MM.1S (cell line): ENCODE data around the gene MSLN.

ENCODE experiments used
- CTCF ChIP-seq: fragments of 300-600 bp; sonication (generic); IDR thresholded peaks from 2 replicates; pipeline ENCODE4 v1.5.1; 2016; ENCODE audit warnings: antibody characterized with exemption, low read length, mixed read lengths
- EZH2 ChIP-seq: fragments of 300-600 bp; sonication (generic); optimal IDR thresholded peaks from 2 replicates; pipeline ENCODE3; 2017; ENCODE audit warnings: low read depth, mild to moderate bottlenecking, antibody characterized with exemption, low read length, mixed read lengths
- EZH2phosphoT487 ChIP-seq: fragments of 300-600 bp; sonication (generic); IDR thresholded peaks from 2 replicates; pipeline ENCODE4 v1.6.1; 2018; ENCODE audit warnings: antibody characterized with exemption, low read length

- TF ChIP-seq CTCF = no peak
- no peak for TF ChIP-seq EZH2phosphoT487
- no peak for TF ChIP-seq EZH2
Measured at GRCh38 chr16:766008-766819, 5.7 kb downstream of the MSLN start.
